Neural progenitor cell (in vitro differentiated cells): ENCODE results near the gene MATCAP1. TPM values are rescaled to one million over a fixed set of nuclear protein-coding genes. Genes with fewer than 3 reads are reported as not detected.

Experiments used
- DNase-seq: peaks from one replicate; pipeline ENCODE4 v3.0.0-alpha.2; 2016; ENCODE audit warnings: low spot score
- H2AFZ ChIP-seq: fragments of 200-600 bp; sonication (generic); replicated peaks from 2 replicates; pipeline ENCODE4 v1.6.1; 2016; ENCODE audit warnings: antibody characterized with exemption
- H3F3A ChIP-seq: fragments of 200-600 bp; sonication (generic); 2 replicates; pipeline ENCODE4 v1.6.1; 2016; ENCODE audit warnings: antibody characterized with exemption, low read depth
- H3K27ac ChIP-seq: fragments of 200-600 bp; sonication (generic); 2 replicates; pipeline ENCODE4 v1.5.1; 2016; ENCODE audit warnings: mild to moderate bottlenecking
- H3K27me3 ChIP-seq: fragments of 200-600 bp; sonication (generic); 2 replicates; pipeline ENCODE4 v1.6.1; 2016; ENCODE audit warnings: mild to moderate bottlenecking, moderate library complexity
- H3K36me3 ChIP-seq: fragments of 200-600 bp; sonication (generic); 2 replicates; pipeline ENCODE4 v1.5.1; 2016
- H3K4me1 ChIP-seq: fragments of 200-600 bp; sonication (generic); 2 replicates; pipeline ENCODE4 v1.6.1; 2016; ENCODE audit warnings: mixed run types
- H3K4me2 ChIP-seq: fragments of 200-600 bp; sonication (generic); 2 replicates; pipeline ENCODE4 v1.6.1; 2016
- H3K4me3 ChIP-seq: fragments of 200-600 bp; sonication (generic); 2 replicates; pipeline ENCODE4 v1.5.1; 2016
- H3K79me2 ChIP-seq: fragments of 200-600 bp; sonication (generic); 2 replicates; pipeline ENCODE4 v1.6.1; 2016; ENCODE audit warnings: low read depth
- H3K9ac ChIP-seq: fragments of 200-600 bp; sonication (generic); 2 replicates; pipeline ENCODE4 v1.6.1; 2016
- H3K9me3 ChIP-seq: fragments of 200-600 bp; sonication (generic); 2 replicates; pipeline ENCODE4 v1.5.1; 2016; ENCODE audit warnings: low read depth
- H4K20me1 ChIP-seq: fragments of 200-600 bp; sonication (generic); 2 replicates; pipeline ENCODE4 v1.6.1; 2016; ENCODE audit warnings: low read depth
- H3K27ac Mint-ChIP-seq: 3 replicates; pipeline ENCODE4 v1.8.0; 2021; ENCODE audit warnings: mixed read lengths
- H3K27me3 Mint-ChIP-seq: 2 replicates; pipeline ENCODE4 v1.8.0; 2022; ENCODE audit warnings: low read depth, mild to moderate bottlenecking, inconsistent platforms, moderate library complexity, mixed read lengths; ENCODE audit not compliant: insufficient read depth
- H3K36me3 Mint-ChIP-seq: 3 replicates; pipeline ENCODE4 v1.8.0; 2021; ENCODE audit warnings: mixed read lengths
- H3K4me1 Mint-ChIP-seq: 3 replicates; pipeline ENCODE4 v1.8.0; 2021; ENCODE audit warnings: mixed read lengths
- H3K4me3 Mint-ChIP-seq: 3 replicates; pipeline ENCODE4 v1.8.0; 2021; ENCODE audit warnings: mild to moderate bottlenecking, moderate library complexity, mixed read lengths
- H3K9me3 Mint-ChIP-seq: 3 replicates; pipeline ENCODE4 v1.8.0; 2020; ENCODE audit warnings: mixed read lengths
- EZH2 ChIP-seq: fragments of 200-600 bp; sonication (generic); IDR thresholded peaks from 2 replicates; pipeline ENCODE4 v1.6.1; 2017; ENCODE audit warnings: antibody characterized with exemption, mild to moderate bottlenecking, moderate library complexity
- EZH2phosphoT487 ChIP-seq: fragments of 200-600 bp; sonication (generic); IDR thresholded peaks from 2 replicates; pipeline ENCODE4 v1.6.1; 2017; ENCODE audit warnings: antibody characterized with exemption
- total RNA-seq: library from RNA; depleted of rRNA; stranded (reverse); fragments of >200 nt; gene quantifications from 2 replicates; pipeline ENCODE4 v1.2.3, GENCODE V29; 2015; ENCODE audit warnings: low replicate concordance
- TF ChIP-seq, protein P1 (sequence below): fragments of 200-600 bp; sonication (generic); IDR thresholded peaks from 2 replicates; pipeline ENCODE4 v1.5.1; 2017; ENCODE audit warnings: antibody characterized with exemption, mild to moderate bottlenecking

The MATCAP1 gene
- total RNA-seq, 1 donor from 2014 or later = 15.7 TPM

GRCh38 chr16:67166110-67166547 lies 17.6 kb downstream of the MATCAP1 start:
- no peaks in the 10 kb centered on the region for H3K36me3 Mint-ChIP-seq
- H3K27me3 ChIP-seq = peaks cover 100% of the 10 kb centered on the region
- H3K9me3 Mint-ChIP-seq = no peaks in the 10 kb centered on the region

GRCh38 chr16:67165121-67166078 lies 18.4 kb downstream of the MATCAP1 start:
- H3K36me3 Mint-ChIP-seq = no peaks in the 10 kb centered on the region
- H3K9me3 Mint-ChIP-seq = no peaks in the 10 kb centered on the region
- H3K9me3 ChIP-seq = no peaks in the 10 kb centered on the region
- TF ChIP-seq, protein P1, sequence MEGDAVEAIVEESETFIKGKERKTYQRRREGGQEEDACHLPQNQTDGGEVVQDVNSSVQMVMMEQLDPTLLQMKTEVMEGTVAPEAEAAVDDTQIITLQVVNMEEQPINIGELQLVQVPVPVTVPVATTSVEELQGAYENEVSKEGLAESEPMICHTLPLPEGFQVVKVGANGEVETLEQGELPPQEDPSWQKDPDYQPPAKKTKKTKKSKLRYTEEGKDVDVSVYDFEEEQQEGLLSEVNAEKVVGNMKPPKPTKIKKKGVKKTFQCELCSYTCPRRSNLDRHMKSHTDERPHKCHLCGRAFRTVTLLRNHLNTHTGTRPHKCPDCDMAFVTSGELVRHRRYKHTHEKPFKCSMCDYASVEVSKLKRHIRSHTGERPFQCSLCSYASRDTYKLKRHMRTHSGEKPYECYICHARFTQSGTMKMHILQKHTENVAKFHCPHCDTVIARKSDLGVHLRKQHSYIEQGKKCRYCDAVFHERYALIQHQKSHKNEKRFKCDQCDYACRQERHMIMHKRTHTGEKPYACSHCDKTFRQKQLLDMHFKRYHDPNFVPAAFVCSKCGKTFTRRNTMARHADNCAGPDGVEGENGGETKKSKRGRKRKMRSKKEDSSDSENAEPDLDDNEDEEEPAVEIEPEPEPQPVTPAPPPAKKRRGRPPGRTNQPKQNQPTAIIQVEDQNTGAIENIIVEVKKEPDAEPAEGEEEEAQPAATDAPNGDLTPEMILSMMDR = no peak
- TF ChIP-seq EZH2phosphoT487 (peak; percentile 97), EZH2 (peak; percentile 100)
- no peaks in the 10 kb centered on the region for H3K79me2 ChIP-seq
- peaks cover 100% of the 10 kb centered on the region for H3K27me3 ChIP-seq
- no peaks in the 10 kb centered on the region for H3K4me1 ChIP-seq
- H3K4me3 Mint-ChIP-seq = no peak overlapping the region
- H2AFZ ChIP-seq = no peak overlapping the region
- H3K36me3 ChIP-seq = no peaks in the 10 kb centered on the region
- H3K4me1 Mint-ChIP-seq = peaks cover 8% of the 10 kb centered on the region
- H3K9ac ChIP-seq = no peak overlapping the region
- H3K27ac ChIP-seq = no peak overlapping the region
- peaks cover 70% of the 10 kb centered on the region for H3K27me3 Mint-ChIP-seq
- H3F3A ChIP-seq = peaks cover 21% of the 10 kb centered on the region
- H3K4me2 ChIP-seq = peak overlapping the region; percentile 4
- H3K27ac Mint-ChIP-seq = no peak overlapping the region
- H3K4me3 ChIP-seq = peak overlapping the region; percentile 11
- peaks cover 47% of the 10 kb centered on the region for H4K20me1 ChIP-seq
- peak; percentile 70 for DNase-seq

More at GRCh38 chr16:67166110-67166547, 17.6 kb downstream of the MATCAP1 start:
- Histone ChIP-seq H3K36me3 (no peaks in the 10 kb centered on the region), H3K4me1 (peaks cover 4% of the 10 kb centered on the region), H3F3A (peaks cover 22% of the 10 kb centered on the region), H4K20me1 (peaks cover 45% of the 10 kb centered on the region), H3K9me3 (no peaks in the 10 kb centered on the region), H3K4me2 (no peak overlapping the region), H3K27ac (no peak overlapping the region), H3K79me2 (no peaks in the 10 kb centered on the region), H3K4me3 (no peak overlapping the region), H2AFZ (no peak overlapping the region), H3K9ac (no peak overlapping the region)
- peaks cover 68% of the 10 kb centered on the region for H3K27me3 Mint-ChIP-seq
- H3K27ac Mint-ChIP-seq = no peak overlapping the region
- no peak for DNase-seq
- H3K4me1 Mint-ChIP-seq = peaks cover 10% of the 10 kb centered on the region
- peak overlapping the region; percentile 21 for H3K4me3 Mint-ChIP-seq
- TF ChIP-seq EZH2phosphoT487 (no peak), EZH2 (no peak)
- TF ChIP-seq, protein P1 = no peak

- H3K9me3 Mint-ChIP-seq = no peaks in the 10 kb centered on the region
- Histone ChIP-seq H3K79me2 (no peaks in the 10 kb centered on the region), H4K20me1 (peaks cover 47% of the 10 kb centered on the region), H2AFZ (peak within 1 kb of the TSS; percentile 87), H3K4me3 (peak within 1 kb of the TSS; percentile 47), H3K9ac (no peak within 1 kb of the TSS), H3K9me3 (no peaks in the 10 kb centered on the region), H3F3A (peaks cover 24% of the 10 kb centered on the region), H3K4me1 (no peaks in the 10 kb centered on the region), H3K27me3 (peaks cover 100% of the 10 kb centered on the region), H3K36me3 (no peaks in the 10 kb centered on the region), H3K4me2 (peak within 1 kb of the TSS; percentile 84), H3K27ac (no peak within 1 kb of the TSS)
- H3K36me3 Mint-ChIP-seq = no peaks in the 10 kb centered on the region
- H3K4me1 Mint-ChIP-seq = peaks cover 3% of the 10 kb centered on the region
- TF ChIP-seq, protein P1 = no peak
- no peak for TF ChIP-seq EZH2phosphoT487
- TF ChIP-seq EZH2 = no peak
- peaks cover 77% of the 10 kb centered on the region for H3K27me3 Mint-ChIP-seq
- H3K4me3 Mint-ChIP-seq = peak within 1 kb of the TSS; percentile 69
- DNase-seq = peak; percentile 56
- H3K27ac Mint-ChIP-seq = no peak within 1 kb of the TSS
Observed at GRCh38 chr16:67164599-67165061, 19.1 kb downstream of the MATCAP1 start, which contains the start of gene HSF4. TSS of gene HSF4 (plus strand) at chr16:67164745. CDS start at chr16:67164812, 67 bp downstream.
